Sigmoid colon (tissue), 4 donors: Measurements from ENCODE around the gene CAMKK2.

ENCODE experiments used
- EP300 ChIP-seq, 4 donors: sonication (generic); formaldehyde crosslinking; IDR thresholded peaks; one replicate each; pipeline ENCODE4 v1.6.1; 2017; ENCODE audit warnings: antibody characterized with exemption in 4 of 4
- POLR2A ChIP-seq, 2 donors: fragments of 450-650 bp; IDR thresholded peaks; one replicate each; pipeline ENCODE4 v1.6.1; 2016; ENCODE audit warnings: antibody characterized with exemption in 2 of 2, mild to moderate bottlenecking in 2 of 2, moderate library complexity in 2 of 2
- TF ChIP-seq, protein P1 (sequence below), 4 experiments: fragments of 450-650 bp in 3 of 4; fragments of 200-600 bp in 1 of 4; IDR thresholded peaks; one replicate each; pipeline ENCODE4 v1.5.1; 2016 to 2019; ENCODE audit warnings: antibody characterized with exemption in 4 of 4, mild to moderate bottlenecking in 3 of 4, moderate library complexity in 2 of 4

DNA sequence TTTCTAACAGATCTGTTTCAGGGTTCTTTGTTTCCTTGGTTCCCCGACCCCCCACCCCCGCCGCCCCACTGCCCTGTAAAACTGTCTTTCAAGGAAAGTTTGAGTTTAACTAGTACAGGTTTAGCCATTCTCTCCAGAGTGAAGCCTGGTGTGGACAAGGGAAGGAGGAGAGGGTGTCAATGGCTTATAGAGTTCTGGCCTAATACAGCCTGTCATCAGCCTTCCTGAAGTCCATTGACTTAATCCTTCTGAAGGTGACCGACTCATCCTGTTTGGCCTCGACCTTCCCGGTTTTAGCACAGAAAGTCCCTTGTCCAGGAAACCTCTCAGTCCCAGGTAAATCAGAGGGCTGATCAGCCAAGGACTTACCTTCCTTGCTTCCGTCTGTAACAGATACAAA is 97.6 kb downstream of the CAMKK2 start:
- no peak for TF ChIP-seq POLR2A (IDR thresholded peaks at IDR 0.05)
- TF ChIP-seq, protein P1, sequence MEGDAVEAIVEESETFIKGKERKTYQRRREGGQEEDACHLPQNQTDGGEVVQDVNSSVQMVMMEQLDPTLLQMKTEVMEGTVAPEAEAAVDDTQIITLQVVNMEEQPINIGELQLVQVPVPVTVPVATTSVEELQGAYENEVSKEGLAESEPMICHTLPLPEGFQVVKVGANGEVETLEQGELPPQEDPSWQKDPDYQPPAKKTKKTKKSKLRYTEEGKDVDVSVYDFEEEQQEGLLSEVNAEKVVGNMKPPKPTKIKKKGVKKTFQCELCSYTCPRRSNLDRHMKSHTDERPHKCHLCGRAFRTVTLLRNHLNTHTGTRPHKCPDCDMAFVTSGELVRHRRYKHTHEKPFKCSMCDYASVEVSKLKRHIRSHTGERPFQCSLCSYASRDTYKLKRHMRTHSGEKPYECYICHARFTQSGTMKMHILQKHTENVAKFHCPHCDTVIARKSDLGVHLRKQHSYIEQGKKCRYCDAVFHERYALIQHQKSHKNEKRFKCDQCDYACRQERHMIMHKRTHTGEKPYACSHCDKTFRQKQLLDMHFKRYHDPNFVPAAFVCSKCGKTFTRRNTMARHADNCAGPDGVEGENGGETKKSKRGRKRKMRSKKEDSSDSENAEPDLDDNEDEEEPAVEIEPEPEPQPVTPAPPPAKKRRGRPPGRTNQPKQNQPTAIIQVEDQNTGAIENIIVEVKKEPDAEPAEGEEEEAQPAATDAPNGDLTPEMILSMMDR (IDR thresholded peaks at IDR 0.05) = no peak
- TF ChIP-seq EP300 (IDR thresholded peaks at IDR 0.05) = no peak
